Thyroid gland (tissue), 4 donors: Measurements from ENCODE around the gene SAP30L. TPM values are rescaled to one million over a fixed set of nuclear protein-coding genes. Genes with fewer than 3 reads are reported as not detected.

Experiments
- DNase-seq, 2 donors: peaks; one replicate each; pipeline ENCODE4 v3.0.0-alpha.2; 2019
- H3K27ac ChIP-seq, 3 donors: fragments of 200-600 bp; sonication (generic); 1 replicate in 2 of 3; 2 replicates in 1 of 3; pipeline ENCODE4 v1.5.1; 2016 to 2019; ENCODE audit warnings: mild to moderate bottlenecking in 1 of 3, moderate library complexity in 1 of 3
- H3K27me3 ChIP-seq: fragments of 200-600 bp; sonication (generic); one replicate; pipeline ENCODE4 v1.5.1; 2019
- H3K36me3 ChIP-seq, 2 donors: fragments of 200-600 bp; sonication (generic); one replicate each; pipeline ENCODE4 v1.5.1; 2016 to 2019
- H3K4me1 ChIP-seq, 2 donors: fragments of 200-600 bp; sonication (generic); one replicate each; pipeline ENCODE4 v1.5.1; 2017 to 2019
- H3K4me3 ChIP-seq, 3 donors: fragments of 200-600 bp; sonication (generic); replicated peaks in 1 of 3; 1 replicate in 2 of 3; 2 replicates in 1 of 3; pipeline ENCODE4 v1.5.1; 2016; ENCODE audit warnings: mild to moderate bottlenecking in 1 of 3
- H3K9me3 ChIP-seq: fragments of 200-600 bp; sonication (generic); one replicate; pipeline ENCODE4 v1.5.1; 2017
- POLR2A ChIP-seq, 2 donors: fragments of 450-650 bp; IDR thresholded peaks; one replicate each; pipeline ENCODE4 v1.6.1; 2017; ENCODE audit warnings: antibody characterized with exemption in 2 of 2, mild to moderate bottlenecking in 2 of 2, moderate library complexity in 1 of 2
- WGBS, 2 donors: methylation state at CpG; one replicate each; pipeline ENCODE4 v1.1.5; 2017; 5-methylcytosine and 5-hydroxymethylcytosine counted together
- intact Hi-C: fragments of 100-400 bp; cut with DNase I; formaldehyde crosslinking; loops from one replicate; pipeline ENCODE4 v1.15.1; 2023
- total RNA-seq, 4 donors: library from RNA; depleted of rRNA; stranded (reverse); fragments of >200 nt; gene quantifications; one replicate each; pipeline ENCODE4 v1.2.3, GENCODE V29; 2016
- TF ChIP-seq, protein P1 (sequence below), 6 experiments: fragments of 200-600 bp in 3 of 6; fragments of 450-650 bp in 3 of 6; sonication (generic) in 3 of 6; IDR thresholded peaks; one replicate each; pipeline ENCODE4 v1.5.1; 2016 to 2019; ENCODE audit warnings: antibody characterized with exemption in 6 of 6, mild to moderate bottlenecking in 2 of 6, inconsistent platforms in 1 of 6, moderate library complexity in 1 of 6

Gene SAP30L
- total RNA-seq, 4 donors from 2014 or later = 26.2 to 37.9 (median 31.2) TPM

DNA sequence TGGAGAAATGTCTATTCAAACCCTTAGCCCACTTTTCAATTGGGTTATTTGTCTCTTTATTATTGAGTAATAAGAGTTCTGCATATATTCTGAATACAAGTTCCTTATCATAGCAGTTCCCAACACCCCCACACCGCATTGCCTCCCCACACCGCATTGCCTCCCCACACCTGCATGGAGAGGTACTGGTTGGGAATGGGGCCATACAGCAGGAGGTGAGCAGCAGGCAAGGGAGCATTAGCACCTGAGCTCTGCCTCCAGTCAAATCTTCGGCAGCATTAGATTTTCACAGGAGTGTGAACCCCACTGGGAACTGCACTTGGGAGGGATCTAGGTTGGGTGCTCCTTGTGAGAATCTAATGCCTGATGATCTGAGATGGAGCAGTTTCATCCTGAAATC lies 10.6 kb upstream of the SAP30L start:
- intact Hi-C loops = no loop called here
- Histone ChIP-seq H3K9me3 (no peaks in the 10 kb centered on the region), H3K4me1 (peaks cover 0 to 5% of the 10 kb centered on the region in 2 donors), H3K27me3 (no peaks in the 10 kb centered on the region), H3K27ac (no peak overlapping the region), H3K36me3 (peaks cover 0 to 7% of the 10 kb centered on the region in 2 donors), H3K4me3 (no peak overlapping the region)
- 98 to 100% methylated on average over 3 of the region's 3 CpGs for WGBS, 2 donors
- no peak for TF ChIP-seq POLR2A (IDR thresholded peaks at IDR 0.05)
- TF ChIP-seq, protein P1, sequence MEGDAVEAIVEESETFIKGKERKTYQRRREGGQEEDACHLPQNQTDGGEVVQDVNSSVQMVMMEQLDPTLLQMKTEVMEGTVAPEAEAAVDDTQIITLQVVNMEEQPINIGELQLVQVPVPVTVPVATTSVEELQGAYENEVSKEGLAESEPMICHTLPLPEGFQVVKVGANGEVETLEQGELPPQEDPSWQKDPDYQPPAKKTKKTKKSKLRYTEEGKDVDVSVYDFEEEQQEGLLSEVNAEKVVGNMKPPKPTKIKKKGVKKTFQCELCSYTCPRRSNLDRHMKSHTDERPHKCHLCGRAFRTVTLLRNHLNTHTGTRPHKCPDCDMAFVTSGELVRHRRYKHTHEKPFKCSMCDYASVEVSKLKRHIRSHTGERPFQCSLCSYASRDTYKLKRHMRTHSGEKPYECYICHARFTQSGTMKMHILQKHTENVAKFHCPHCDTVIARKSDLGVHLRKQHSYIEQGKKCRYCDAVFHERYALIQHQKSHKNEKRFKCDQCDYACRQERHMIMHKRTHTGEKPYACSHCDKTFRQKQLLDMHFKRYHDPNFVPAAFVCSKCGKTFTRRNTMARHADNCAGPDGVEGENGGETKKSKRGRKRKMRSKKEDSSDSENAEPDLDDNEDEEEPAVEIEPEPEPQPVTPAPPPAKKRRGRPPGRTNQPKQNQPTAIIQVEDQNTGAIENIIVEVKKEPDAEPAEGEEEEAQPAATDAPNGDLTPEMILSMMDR (IDR thresholded peaks at IDR 0.05) = no peak
- no peak for DNase-seq

DNA sequence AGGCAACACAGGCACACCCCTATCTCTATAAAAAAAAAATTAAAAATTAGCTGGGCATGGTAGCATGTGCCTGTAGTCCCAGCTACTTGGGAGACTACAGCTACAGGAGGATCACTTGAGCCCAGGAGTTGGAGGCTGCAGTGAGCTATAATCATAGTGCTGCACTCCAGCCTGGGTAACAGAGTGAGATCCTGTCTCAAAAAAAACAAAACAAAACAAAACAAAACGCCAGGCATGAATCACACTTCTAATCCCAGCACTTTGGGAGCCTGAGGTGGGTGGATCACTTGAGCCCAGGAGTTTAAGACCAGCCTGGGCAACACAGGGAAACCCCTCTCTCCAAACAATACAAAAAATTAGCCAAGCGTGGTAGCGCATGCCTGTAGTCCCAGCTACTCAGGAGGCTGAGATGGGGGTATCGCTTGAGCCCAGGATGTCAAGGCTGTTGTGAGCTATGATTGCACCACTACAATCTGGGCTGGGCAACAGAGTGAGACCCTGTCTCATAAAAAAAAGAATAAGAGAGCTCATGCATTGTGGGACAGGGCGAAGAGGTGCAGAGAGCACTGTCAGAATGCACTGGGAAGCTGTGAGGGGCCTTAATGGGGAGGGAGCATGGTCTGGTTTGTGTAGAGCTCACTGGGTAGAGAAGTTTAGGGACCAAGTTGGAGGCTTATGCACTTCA lies 8.4 kb upstream of the SAP30L start:
- peak overlapping the region in 1 of 3 donors; percentile 24 for H3K27ac ChIP-seq
- TF ChIP-seq, protein P1 (IDR thresholded peaks at IDR 0.05) = no peak
- TF ChIP-seq POLR2A (IDR thresholded peaks at IDR 0.05) = no peak
- H3K4me1 ChIP-seq = peaks cover 0 to 5% of the 10 kb centered on the region in 2 donors
- H3K36me3 ChIP-seq = peaks cover 3 to 7% of the 10 kb centered on the region in 2 donors
- WGBS, 2 donors = 39 to 59% methylated on average over 5 of the region's 5 CpGs
- no peak overlapping the region for H3K4me3 ChIP-seq
- H3K27me3 ChIP-seq = no peaks in the 10 kb centered on the region
- intact Hi-C loops = no loop called here
- DNase-seq = peak; percentile 56 to 58
- H3K9me3 ChIP-seq = no peaks in the 10 kb centered on the region

DNA sequence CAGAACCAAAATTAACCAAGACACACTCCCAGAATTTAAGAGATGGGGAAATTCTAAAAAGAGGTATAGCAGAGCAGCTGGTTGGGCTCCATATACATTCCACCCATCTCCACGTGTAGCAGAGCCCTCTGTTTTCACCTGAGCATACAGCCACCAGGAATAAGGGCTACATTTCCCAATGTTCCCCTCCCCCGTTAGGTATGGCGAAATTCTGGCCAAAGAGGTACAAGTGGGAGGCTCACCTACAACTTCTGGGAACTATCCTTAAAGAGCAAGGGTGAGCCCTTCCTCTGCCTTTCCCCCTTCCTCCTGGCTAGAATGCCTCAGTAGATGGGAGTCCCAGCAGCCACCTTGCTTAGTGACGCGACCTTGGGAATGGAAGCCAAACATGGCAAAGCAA lies 5.3 kb upstream of the SAP30L start:
- intact Hi-C loops = no loop called here
- Histone ChIP-seq H3K27ac (no peak overlapping the region), H3K9me3 (no peaks in the 10 kb centered on the region), H3K4me3 (no peak overlapping the region), H3K27me3 (no peaks in the 10 kb centered on the region), H3K36me3 (peaks cover 4 to 7% of the 10 kb centered on the region in 2 donors), H3K4me1 (peaks cover 5 to 11% of the 10 kb centered on the region in 2 donors)
- WGBS, 2 donors = 87 to 90% methylated on average over 5 of the region's 5 CpGs
- TF ChIP-seq, protein P1 (IDR thresholded peaks at IDR 0.05) = no peak
- TF ChIP-seq POLR2A (IDR thresholded peaks at IDR 0.05) = no peak
- no peak for DNase-seq

- no peaks in the 10 kb centered on the region for H3K9me3 ChIP-seq
- DNase-seq = no peak
- intact Hi-C loops = no loop called here
- TF ChIP-seq POLR2A (IDR thresholded peaks at IDR 0.05) = no peak
- TF ChIP-seq, protein P1 (IDR thresholded peaks at IDR 0.05) = no peak
- WGBS, 2 donors = 92 to 96% methylated on average over 1 of the region's 1 CpG
- H3K27me3 ChIP-seq = no peaks in the 10 kb centered on the region
- peaks cover 11 to 13% of the 10 kb centered on the region in 2 donors for H3K4me1 ChIP-seq
- no peak overlapping the region for H3K4me3 ChIP-seq
- no peak overlapping the region for H3K27ac ChIP-seq
- H3K36me3 ChIP-seq = peaks cover 4 to 5% of the 10 kb centered on the region in 2 donors
Measured at GRCh38 chr5:154442801-154443200, 3.0 kb upstream of the SAP30L start.
